C4-2B (cell line): ENCODE data around the gene SIRT5.

ENCODE experiments used
- H3K27ac ChIP-seq: fragments of 450-650 bp; 2 replicates; pipeline ENCODE4 v1.5.1; 2017
- ZFX ChIP-seq: fragments of 450-650 bp; IDR thresholded peaks from 2 replicates; pipeline ENCODE4 v1.6.1; 2017
- TF ChIP-seq, protein P1 (sequence below): fragments of 450-650 bp; conservative IDR thresholded peaks from 2 replicates; pipeline ENCODE4 v1.5.1; 2017; ENCODE audit warnings: mild to moderate bottlenecking

The SIRT5 gene

DNA sequence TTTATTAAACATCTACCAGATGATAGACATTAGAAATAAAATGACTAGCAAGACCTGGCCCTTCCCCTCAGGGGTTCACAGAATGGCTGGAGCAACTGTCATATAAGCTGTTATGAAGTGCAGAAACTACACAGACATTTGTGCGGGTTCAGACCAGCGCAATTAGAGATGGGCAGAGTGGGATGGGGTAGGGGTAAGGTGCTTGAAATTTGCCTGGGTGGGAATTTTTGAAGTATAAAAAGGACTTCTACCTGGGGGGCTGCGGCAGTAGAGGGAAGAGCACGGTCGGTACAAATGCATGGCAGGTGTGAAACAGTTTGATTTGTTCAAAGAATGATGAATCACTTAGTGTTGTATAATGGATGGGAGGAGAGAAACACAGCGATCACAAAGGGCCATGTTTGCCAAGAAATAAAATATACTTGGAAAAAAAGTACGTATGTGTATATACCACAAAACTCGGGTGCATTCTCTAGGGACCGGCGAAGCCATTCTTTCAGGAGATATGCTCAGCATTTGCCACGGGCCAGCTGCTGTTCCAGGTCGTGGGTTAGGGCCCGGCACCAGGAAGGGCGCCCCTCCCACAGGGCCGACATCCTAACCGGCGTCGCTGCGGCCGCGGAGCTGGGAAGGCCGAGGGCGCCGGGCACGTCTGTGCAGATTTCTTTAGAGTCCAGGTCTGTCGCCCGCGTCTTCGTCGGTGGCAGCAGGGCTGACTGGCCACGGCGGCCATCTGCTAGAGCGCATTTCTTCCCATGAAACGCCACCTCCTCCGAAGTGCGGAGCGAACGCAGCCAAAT is 39.9 kb downstream of the SIRT5 start:
- peak overlapping the region; percentile 95 for H3K27ac ChIP-seq
- peak; percentile 91 for TF ChIP-seq ZFX
- TF ChIP-seq, protein P1, sequence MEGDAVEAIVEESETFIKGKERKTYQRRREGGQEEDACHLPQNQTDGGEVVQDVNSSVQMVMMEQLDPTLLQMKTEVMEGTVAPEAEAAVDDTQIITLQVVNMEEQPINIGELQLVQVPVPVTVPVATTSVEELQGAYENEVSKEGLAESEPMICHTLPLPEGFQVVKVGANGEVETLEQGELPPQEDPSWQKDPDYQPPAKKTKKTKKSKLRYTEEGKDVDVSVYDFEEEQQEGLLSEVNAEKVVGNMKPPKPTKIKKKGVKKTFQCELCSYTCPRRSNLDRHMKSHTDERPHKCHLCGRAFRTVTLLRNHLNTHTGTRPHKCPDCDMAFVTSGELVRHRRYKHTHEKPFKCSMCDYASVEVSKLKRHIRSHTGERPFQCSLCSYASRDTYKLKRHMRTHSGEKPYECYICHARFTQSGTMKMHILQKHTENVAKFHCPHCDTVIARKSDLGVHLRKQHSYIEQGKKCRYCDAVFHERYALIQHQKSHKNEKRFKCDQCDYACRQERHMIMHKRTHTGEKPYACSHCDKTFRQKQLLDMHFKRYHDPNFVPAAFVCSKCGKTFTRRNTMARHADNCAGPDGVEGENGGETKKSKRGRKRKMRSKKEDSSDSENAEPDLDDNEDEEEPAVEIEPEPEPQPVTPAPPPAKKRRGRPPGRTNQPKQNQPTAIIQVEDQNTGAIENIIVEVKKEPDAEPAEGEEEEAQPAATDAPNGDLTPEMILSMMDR, result no peak

DNA sequence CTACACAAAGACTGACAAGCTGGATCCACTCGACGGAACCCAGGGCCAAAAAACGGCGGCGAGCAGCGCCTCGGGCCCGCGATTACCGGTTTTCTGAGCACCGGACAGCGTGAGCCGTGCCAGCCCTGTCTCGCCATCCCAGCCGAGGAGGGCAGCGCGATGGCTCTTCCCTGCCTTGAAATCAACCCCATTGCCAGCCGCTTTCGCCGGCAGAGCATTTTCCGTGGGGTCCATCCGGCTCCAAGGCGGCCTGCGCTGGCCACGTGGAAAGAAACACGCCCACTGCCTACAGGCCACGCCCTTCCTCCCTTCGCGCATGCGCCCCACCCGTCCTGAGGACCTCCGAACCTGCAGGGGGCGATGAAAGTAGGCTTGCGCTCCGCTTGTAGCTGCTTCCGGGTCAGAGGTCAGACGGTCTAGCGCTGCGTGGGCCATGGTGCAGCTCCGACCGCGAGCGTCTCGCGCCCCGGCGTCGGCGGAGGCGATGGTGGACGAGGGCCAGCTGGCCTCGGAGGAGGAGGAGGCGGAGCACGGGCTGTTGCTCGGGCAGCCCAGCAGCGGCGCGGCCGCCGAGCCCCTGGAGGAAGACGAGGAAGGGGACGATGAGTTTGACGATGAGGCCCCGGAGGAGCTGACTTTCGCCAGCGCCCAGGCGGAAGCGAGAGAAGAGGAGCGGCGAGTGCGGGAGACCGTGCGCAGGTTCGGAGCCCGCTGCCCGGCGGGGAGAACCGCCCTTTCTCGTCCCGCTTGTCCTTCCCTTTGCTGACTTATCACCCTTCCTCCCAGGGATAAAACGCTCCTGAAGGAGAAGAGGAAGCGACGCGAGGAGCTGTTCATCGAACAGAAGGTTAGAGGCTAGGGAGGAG is 40.8 kb downstream of the SIRT5 start, which contains the start of gene NOL7:
TSS of gene NOL7 (plus strand) at position 410 of the 866 bp plus-strand sequence. CDS start at position 434, 24 bp downstream.
- H3K27ac ChIP-seq, result peak within 1 kb of the TSS; percentile 95
- peak; percentile 87 for TF ChIP-seq ZFX
- TF ChIP-seq, protein P1, result peak; percentile 95

GRCh38 chr6:13615792-13616120 is 41.4 kb downstream of the SIRT5 start:
- no peak for TF ChIP-seq ZFX
- TF ChIP-seq, protein P1, result no peak
- H3K27ac ChIP-seq, result peak overlapping the region; percentile 95

DNA sequence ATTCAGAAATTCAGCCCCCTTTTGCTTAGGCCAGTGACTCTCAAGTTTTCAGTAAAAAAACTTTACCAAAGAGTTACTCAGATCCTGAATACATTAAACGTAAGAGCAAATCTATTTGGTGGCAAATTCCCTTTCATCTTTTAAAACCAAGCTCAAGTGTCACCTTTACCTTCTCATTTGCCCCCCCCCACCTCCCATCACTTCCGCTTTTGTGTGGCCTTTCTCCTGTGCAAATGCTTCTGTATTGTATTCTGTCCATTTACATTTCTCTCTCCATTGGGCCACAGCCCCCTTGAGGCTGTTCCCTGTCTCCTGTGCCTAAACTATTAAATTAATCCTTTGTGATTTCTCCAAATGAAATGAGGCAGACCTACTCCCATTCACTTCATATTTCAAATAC is 42.7 kb downstream of the SIRT5 start:
- TF ChIP-seq, protein P1, result no peak
- TF ChIP-seq ZFX, result no peak
- no peak overlapping the region for H3K27ac ChIP-seq

DNA sequence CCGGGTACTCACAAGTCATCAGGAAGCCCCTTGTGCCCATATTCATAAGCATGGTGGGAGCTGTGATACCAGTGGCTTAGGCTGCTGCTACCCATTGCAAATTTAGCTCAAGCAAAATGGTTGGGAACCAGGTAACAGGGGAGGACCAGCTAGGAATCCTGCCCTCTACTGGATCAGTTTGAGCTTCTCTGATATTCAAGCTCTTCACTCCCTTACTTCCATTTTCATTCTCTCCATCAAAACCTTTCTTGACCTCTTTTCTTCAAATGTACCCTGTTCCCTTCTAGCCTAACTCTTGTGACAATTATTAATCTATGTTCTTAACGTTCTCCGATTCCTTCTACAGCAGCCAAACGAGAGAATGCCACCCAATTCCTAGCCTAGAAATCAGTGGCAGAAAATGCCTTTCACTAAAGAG is 50.5 kb downstream of the SIRT5 start:
- no peak for TF ChIP-seq ZFX
- TF ChIP-seq, protein P1, result peak; percentile 78
- H3K27ac ChIP-seq, result no peak overlapping the region

DNA sequence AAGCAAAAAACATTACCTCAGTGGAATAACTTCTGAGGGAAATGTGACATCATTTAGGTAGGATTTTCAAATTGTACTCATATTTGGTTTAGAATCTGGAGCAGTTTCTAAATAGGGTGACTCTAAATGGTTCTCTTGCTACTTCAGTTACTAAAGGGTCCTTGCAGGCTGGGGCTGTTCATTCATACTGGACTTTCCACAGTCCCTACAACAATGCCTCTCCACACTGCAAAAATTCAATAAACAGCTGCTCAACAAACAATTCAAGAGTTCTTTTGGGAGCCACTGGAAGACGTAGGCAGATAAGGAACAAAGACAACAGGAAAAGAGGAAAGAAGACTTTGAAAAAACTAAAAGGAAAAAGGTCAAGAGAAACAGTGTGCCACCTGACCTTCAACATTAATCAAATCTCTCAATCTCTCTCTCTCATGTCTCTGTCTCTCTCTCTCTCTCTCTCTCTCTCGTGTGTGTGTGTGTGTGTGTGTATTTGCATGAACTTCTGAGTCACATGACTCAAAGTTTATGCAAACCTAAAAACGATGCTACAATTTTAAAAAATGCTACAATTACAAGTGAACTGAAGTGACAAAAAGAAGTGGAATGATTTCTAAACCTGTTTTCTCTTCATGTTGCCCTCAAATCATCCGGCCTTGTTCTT is 55.2 kb downstream of the SIRT5 start:
- H3K27ac ChIP-seq, result no peak overlapping the region
- TF ChIP-seq, protein P1, result no peak
- no peak for TF ChIP-seq ZFX
